Endothelial cell (in vitro differentiated cells): ENCODE data around the gene ROS1. TPM values are rescaled to one million over a fixed set of nuclear protein-coding genes. Genes with fewer than 3 reads are reported as not detected.

ENCODE experiments used
- DNase-seq: peaks from one replicate; pipeline ENCODE4 v3.0.0; 2021; ENCODE audit warnings: low spot score
- H3K27ac Mint-ChIP-seq: one replicate; pipeline ENCODE4 v1.8.0; 2021; ENCODE audit warnings: mixed read lengths, inconsistent platforms; ENCODE audit not compliant: unreplicated experiment
- H3K27me3 Mint-ChIP-seq: one replicate; pipeline ENCODE4 v1.8.0; 2021; ENCODE audit warnings: mild to moderate bottlenecking, moderate library complexity, mixed read lengths, inconsistent platforms; ENCODE audit not compliant: unreplicated experiment
- H3K36me3 Mint-ChIP-seq: one replicate; pipeline ENCODE4 v1.8.0; 2021; ENCODE audit warnings: mild to moderate bottlenecking, low read depth, mixed read lengths, inconsistent platforms; ENCODE audit not compliant: unreplicated experiment
- H3K4me1 Mint-ChIP-seq: one replicate; pipeline ENCODE4 v1.8.0; 2021; ENCODE audit warnings: mild to moderate bottlenecking, mixed read lengths, inconsistent platforms; ENCODE audit not compliant: unreplicated experiment
- H3K4me3 Mint-ChIP-seq: one replicate; pipeline ENCODE4 v1.8.0; 2021; ENCODE audit warnings: mild to moderate bottlenecking, mixed read lengths, inconsistent platforms; ENCODE audit not compliant: unreplicated experiment
- H3K9me3 Mint-ChIP-seq: one replicate; pipeline ENCODE4 v1.8.0; 2021; ENCODE audit warnings: mixed read lengths, inconsistent platforms; ENCODE audit not compliant: unreplicated experiment
- total RNA-seq: library from RNA; stranded (reverse); fragmentation: NEBNext Ultra II Directional; extraction: Animal tissue kit (Norgen Biotek cat#: 25700); gene quantifications from one replicate; pipeline ENCODE4 v1.2.1, GENCODE V29; 2021; ENCODE audit not compliant: unreplicated experiment
- TF ChIP-seq, protein P1 (sequence below): fragments of 200-600 bp; sonication (generic); IDR thresholded peaks from one replicate; pipeline ENCODE4 v1.5.0; 2021; ENCODE audit warnings: antibody characterized with exemption; ENCODE audit not compliant: unreplicated experiment

The ROS1 gene
- total RNA-seq, 1 donor from 2014 or later, result 0.05 TPM

DNA sequence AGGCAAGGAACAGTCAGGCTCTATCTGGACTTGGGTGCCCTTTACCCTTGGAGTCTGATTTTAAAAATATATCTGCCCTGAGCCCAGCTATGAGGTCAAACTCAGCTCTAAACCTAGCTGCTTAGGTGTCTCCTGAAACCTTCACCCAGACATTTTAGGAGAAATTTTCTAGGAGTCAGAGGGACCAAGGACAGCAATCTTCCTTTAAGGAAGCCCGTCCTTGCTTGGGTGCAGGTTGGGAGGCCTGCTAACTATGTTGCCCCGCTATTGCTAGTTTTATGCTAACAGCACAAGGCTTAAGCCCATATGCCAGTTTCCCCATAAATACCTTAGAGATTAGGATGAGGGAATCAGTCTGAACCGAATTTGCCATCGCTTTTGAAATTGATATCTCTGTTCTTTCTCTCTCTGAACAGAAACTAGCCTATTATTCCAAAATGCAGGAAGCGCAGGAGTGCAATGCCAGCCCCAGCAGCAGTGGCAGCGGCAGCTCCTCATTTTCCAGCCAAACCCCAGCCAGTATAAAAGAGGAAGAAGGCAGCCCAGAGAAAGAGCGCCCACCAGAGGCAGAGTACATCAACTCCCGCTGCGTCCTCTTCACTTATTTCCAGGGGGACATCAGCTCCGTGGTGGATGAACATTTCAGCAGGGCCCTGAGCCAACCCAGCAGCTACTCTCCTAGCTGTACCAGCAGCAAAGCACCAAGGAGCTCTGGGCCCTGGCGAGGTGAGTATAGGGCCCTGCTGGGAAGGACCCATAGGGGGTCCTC, 157.8 kb downstream of the ROS1 start:
- Mint-ChIP-seq H3K27ac (no peak overlapping the region), H3K4me1 (peaks cover 5% of the 10 kb centered on the region), H3K4me3 (no peak overlapping the region), H3K36me3 (no peaks in the 10 kb centered on the region), H3K9me3 (no peaks in the 10 kb centered on the region), H3K27me3 (peaks cover 27% of the 10 kb centered on the region)
- DNase-seq, result peak; percentile 57
- TF ChIP-seq, protein P1, sequence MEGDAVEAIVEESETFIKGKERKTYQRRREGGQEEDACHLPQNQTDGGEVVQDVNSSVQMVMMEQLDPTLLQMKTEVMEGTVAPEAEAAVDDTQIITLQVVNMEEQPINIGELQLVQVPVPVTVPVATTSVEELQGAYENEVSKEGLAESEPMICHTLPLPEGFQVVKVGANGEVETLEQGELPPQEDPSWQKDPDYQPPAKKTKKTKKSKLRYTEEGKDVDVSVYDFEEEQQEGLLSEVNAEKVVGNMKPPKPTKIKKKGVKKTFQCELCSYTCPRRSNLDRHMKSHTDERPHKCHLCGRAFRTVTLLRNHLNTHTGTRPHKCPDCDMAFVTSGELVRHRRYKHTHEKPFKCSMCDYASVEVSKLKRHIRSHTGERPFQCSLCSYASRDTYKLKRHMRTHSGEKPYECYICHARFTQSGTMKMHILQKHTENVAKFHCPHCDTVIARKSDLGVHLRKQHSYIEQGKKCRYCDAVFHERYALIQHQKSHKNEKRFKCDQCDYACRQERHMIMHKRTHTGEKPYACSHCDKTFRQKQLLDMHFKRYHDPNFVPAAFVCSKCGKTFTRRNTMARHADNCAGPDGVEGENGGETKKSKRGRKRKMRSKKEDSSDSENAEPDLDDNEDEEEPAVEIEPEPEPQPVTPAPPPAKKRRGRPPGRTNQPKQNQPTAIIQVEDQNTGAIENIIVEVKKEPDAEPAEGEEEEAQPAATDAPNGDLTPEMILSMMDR, result peak; percentile 29

DNA sequence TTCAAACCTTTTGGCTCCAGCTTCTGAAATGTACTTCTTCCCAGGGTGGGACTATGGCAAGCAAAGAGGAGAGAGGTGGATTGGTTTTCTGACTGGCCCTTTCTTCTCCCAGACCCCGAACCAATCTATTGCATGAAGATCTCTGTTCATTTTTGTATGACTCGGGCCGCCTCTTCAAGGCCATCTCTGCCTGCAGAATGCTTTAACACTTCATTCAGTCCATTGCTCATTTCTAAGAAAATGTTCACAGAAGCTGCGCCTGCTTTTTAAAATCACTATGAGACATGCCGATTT, 158.7 kb downstream of the ROS1 start:
- Mint-ChIP-seq H3K9me3 (no peaks in the 10 kb centered on the region), H3K27ac (no peak overlapping the region), H3K27me3 (peaks cover 30% of the 10 kb centered on the region), H3K36me3 (no peaks in the 10 kb centered on the region), H3K4me3 (peak overlapping the region; percentile 15), H3K4me1 (peaks cover 5% of the 10 kb centered on the region)
- TF ChIP-seq, protein P1, result no peak
- DNase-seq, result no peak

DNA sequence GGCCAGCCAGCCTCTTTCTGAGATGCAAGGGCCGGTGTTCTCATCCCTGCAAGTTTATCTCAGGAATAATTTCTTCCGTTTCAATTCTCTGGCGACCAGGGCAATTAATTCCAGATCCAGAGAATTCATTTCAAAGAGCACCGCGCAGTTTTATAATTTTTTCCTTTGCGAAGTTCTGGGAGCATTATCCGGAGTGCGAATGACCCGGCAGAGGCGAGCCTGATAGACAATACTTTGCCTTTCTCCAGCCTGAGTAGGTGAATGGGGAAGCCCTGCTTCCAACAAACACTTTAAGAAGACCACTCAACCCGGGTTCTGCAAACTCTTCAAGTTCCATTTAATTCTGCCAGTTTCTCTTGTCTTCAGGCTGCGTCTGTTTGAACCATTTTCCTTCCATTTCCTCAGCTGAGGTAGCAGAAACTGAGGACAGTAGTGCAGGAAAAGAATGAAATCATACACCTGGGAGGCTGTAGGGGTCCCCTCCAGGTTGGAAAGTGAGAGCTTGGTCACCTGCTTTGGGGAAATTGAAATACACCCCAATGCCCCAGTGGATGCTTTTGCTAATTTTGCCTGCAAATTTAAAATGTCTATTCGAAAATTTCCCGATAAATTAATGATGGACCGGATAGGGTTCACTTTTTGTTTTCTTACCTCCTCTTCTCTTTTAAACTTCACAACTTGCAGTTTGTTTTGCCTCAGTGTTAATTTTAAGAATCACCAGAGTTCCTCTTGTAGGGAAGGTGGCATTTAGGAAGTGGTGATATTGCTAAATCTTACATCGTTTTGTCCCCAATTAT, 159.3 kb downstream of the ROS1 start:
- H3K36me3 Mint-ChIP-seq, result no peaks in the 10 kb centered on the region
- no peak overlapping the region for H3K27ac Mint-ChIP-seq
- TF ChIP-seq, protein P1, result no peak
- DNase-seq, result no peak
- peaks cover 5% of the 10 kb centered on the region for H3K4me1 Mint-ChIP-seq
- peaks cover 30% of the 10 kb centered on the region for H3K27me3 Mint-ChIP-seq
- no peaks in the 10 kb centered on the region for H3K9me3 Mint-ChIP-seq
- peak overlapping the region; percentile 15 for H3K4me3 Mint-ChIP-seq

DNA sequence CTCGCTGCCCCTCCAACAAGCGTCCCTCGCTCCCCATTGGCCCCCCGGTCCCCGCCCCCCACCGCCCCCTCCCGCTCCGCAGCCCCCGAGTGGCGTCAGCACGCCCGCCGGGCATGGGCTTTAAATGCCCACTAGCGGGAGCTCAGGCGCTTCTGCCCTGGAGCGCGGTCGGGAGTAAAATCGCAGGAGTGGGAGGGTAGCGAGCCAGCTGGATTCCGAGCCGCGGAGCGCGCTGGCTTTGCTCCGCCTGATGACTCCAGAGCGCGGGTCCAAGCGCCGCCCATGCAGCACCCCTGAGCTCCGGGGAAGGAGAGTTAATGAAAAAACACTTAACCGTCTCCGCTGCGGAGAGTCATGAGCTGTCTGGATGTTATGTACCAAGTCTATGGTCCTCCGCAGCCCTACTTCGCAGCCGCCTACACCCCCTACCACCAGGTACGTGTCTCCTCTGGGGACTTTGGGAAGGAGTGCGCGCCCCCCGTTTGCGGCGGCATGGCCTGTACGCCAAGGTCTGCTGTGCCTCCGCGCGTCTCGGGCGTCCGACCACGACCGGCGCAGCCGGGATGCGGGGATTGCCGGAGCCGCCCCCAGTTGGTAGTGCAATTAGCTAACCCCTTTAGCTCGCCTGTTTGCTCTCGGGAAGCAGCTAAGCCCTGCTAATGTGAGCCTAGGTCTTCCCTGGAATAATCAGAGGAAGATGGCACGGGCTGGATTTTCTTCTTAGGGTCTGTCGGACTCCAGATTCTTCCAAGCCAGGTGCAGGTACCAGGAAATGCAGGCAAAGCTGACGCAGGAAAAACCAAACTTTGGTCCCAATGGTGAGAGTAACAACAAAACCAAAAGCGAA, 160.1 kb downstream of the ROS1 start, which contains the start of gene VGLL2:
TSS of gene VGLL2 (plus strand) at position 149 of the 847 bp plus-strand sequence. CDS start at position 355, 206 bp downstream.
- Mint-ChIP-seq H3K27me3 (peaks cover 27% of the 10 kb centered on the region), H3K9me3 (no peaks in the 10 kb centered on the region), H3K36me3 (no peaks in the 10 kb centered on the region), H3K4me1 (peaks cover 3% of the 10 kb centered on the region), H3K4me3 (peak within 1 kb of the TSS; percentile 87), H3K27ac (no peak within 1 kb of the TSS)
- DNase-seq, result peak; percentile 61
- TF ChIP-seq, protein P1, result no peak
